GM18511 (cell line): ENCODE results near the gene C22orf23.
"Not testable (repeated sequence)": the region's sequence is repeated elsewhere in the genome, so short reads cannot be mapped to it uniquely, and the experiment has no call there.

Source experiments
- ATAC-seq: cut with Tn5 transposase; IDR thresholded peaks from one replicate; pipeline ENCODE4 v1.9.1; 2021; ENCODE audit warnings: mild to moderate bottlenecking, moderate library complexity; ENCODE audit not compliant: unreplicated experiment

Gene C22orf23

DNA sequence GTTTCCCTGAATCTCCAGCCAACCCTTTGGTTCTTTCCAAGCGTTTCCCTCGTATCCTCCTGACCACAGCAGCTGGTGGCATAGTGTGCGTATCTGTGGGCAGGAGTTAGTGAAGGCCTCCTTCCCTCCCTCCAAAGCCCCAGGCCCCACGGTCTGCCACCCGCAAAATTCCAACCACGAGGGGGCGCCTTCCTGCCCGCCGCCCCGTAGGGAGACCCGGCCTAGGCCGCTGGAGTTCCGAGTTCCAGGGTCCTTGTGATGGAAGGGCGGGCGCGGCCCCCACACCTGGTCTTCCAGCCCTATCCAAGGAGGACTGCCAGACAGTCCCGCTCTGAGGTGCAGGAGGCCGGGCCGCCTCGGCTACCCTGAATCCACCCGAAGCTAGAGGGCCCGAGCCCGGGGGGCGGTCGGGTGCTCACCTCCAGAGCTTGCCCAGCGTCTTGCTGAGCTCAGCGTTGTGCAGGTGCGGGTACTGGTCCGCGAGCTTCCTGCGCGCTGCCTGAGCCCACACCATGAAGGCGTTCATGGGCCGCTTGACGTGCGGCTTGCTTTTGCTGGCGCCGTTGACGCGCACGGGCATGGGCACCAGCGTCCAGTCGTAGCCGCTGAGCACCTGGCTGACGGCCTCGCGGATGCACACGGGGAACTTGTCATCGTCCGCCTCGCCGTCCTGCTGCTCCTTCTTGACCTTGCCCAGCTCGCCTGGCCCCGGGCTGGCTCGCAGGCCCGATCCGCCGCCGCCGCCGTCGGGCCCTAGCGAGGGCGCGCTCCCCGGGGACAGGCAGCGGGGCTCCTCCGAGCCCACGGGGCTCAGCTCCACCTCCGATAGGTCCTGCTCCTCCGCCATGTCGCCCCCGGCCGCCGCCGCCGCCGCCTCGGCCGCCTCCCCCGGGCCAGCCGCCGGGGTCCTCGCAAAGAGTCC lies 29.8 kb upstream of the C22orf23 start:
- no peak for ATAC-seq

GRCh38 chr22:37982151-37982785 lies 28.9 kb upstream of the C22orf23 start:
- no peak for ATAC-seq

DNA sequence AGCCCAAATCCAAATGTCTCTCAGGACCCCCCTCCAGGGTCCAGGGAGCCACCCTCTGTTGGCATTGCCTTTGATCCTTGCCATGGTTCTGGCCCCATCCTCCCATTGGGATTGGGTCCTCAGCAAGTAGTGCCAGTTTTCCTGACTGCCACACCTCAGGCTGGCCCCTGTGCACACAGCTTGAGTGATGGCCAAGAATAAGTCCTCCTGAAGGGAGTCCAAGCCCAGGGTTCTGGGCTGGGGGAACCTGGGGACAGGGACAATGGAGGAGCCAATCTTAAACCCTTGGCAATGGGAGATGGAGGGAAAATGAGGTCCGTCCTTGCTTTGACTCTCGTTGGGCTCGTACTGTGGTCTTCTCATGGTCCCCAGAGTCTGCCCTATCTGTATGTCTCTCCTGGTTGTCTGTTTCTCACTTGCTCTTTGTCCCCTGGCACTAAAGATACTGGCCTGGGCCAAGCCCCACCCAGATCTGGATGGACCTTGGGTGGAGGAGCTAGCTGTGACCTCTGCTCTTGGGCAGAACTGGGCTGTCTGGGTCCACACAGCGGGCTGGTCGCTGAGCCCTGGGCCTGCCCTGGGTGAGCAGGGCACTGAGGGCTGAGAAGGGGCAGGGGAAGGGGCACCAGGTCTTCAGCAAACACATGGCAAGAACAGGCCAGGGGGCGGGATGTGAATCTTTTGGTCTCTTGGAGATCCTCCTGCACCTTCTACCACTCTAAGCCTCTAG lies 28.0 kb upstream of the C22orf23 start:
- ATAC-seq, result no peak

DNA sequence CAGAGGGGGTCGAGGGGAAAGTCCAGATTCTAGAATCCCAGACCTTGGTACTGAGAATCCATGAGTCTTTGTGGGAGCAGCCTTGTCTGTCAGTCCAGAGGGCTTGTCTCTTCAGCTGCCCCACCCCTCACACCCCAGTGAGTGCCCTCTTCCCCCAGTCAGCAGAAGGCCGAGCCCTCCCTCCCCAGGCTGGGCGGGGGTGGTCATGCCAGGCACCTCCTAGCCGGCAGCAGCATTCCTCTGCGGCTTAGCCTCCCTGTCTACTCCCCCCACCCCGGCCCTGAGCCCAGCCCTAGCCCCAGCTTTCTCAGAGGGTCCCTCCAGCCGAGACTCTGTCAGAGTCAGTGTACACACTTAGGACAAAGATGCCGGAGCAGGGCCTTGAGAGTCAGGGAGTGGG lies 26.4 kb upstream of the C22orf23 start:
- ATAC-seq, result no peak

DNA sequence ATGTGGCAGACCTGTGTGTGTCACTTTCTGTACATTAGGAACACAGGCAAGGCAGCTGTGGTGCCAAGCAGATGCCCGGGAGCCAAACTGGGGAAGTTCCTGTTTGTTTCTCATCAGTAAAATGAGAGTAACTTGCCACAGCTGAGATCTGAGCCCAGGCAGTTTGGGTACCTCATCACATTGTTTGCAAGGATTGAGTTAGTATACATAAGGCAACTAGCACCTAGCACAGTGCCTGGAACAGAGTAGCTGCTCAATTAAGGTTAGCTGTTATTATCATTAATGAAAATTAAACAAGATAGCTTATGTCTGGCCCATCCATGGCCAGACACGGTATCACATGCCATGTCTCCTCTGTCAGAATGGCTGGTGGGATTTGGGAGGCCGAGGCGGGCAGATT lies 23.1 kb upstream of the C22orf23 start:
- no peak for ATAC-seq

- ATAC-seq, result not testable (repeated sequence)
Observed at GRCh38 chr22:37976022-37976421, 22.6 kb upstream of the C22orf23 start.

- no peak for ATAC-seq
Observed at GRCh38 chr22:37975153-37975552, 21.8 kb upstream of the C22orf23 start.

DNA sequence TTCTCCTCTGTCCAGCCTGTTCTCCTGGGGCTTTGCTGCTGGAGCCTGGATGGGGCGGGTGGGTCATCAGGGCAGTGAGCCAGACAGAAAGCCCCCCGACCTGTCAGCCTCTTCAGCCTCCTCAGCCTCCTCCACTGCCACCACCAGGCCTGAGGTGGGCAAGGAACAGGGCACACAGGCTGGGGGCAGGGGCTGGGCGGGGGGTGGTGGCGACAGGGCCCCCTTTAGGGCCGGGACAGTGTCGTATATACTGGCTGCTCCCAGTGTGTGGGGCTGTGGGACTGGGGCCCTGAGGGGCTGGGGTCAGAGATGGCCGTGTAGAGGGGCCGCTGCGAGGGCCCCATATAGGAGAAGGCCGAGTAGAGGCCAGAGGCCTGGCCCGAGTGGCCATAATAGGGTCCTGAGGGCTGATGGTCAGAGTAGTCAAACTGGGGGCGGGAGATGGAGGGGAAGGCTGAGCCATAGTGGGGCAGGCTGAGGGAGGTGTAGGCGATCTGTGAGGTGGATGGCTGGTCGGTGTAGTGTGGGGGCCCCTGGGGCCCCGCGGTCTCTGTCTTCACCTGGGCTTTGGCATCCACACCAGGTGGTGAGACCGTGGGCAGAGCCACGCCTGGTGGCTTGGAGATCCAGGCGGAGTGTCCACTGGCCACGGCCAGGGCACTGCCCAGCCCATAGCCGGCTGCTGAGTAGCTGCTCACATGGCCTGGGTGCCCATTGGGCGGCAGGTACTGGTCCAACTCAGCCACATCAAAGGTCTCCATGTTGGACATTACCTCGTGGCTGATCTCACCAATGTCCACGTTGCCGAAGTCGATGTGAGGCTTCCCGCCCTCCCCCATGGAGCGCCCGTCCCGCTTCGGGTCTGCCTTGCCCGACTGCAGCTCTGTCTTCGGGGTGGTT lies 20.1 kb upstream of the C22orf23 start:
- no peak for ATAC-seq

GRCh38 chr22:37972527-37972926 lies 19.1 kb upstream of the C22orf23 start:
- no peak for ATAC-seq

- ATAC-seq, result no peak
Observed at GRCh38 chr22:37971475-37972434, 18.4 kb upstream of the C22orf23 start.

DNA sequence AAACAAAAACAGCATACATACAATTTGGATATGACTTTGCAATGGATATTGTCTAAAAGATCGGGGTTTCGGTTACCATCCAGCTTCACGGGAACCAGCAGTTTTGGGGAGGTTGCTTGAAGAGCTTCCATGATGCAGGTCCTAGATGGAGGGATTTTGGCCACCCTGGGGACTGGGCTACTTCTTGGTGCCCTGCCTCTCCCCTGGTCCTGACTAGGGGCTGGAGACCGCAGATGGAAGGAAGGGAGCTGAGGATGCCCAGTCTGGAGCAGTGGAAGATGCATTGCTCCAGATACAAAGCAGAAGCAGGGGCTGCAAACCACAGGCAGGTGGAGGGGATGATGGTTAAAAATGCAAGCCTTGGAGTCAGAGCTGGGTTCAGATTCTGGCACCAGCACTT lies 17.5 kb upstream of the C22orf23 start:
- ATAC-seq, result no peak

- ATAC-seq, result no peak
Observed at GRCh38 chr22:37968452-37969251, 15.3 kb upstream of the C22orf23 start.

- no peak for ATAC-seq
Observed at GRCh38 chr22:37967637-37968451, 14.4 kb upstream of the C22orf23 start.

GRCh38 chr22:37967147-37967546 lies 13.7 kb upstream of the C22orf23 start:
- no peak for ATAC-seq

GRCh38 chr22:37965940-37966664 lies 12.7 kb upstream of the C22orf23 start:
- no peak for ATAC-seq

- no peak for ATAC-seq
Observed at GRCh38 chr22:37961062-37961461, 7.7 kb upstream of the C22orf23 start.

DNA sequence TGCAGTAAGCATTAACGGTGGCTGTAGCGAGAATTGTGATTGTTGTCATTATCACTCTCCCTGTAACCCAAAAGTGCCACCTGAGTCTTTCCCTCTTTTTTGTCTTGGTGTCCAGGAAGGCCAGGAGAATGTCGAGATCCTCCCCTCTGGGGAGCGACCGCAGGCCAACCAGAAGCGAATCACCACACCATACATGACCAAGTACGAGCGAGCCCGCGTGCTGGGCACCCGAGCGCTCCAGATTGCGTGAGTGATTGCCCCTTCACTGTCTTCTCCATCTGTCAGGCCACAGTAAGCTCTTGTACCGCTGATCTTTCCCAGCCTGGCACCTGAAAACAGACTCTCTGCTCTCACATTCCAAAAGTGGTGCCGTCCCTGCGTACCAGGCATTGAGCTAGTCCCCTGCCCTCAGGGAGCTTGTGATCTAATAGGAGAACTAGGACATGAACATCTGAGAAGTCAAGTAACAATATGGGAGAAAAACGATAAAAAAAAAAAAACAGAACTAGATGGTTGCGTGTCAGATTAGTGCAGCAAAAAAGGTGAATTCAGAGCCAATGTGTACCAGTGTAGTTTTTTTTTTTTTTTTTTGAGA lies 5.9 kb upstream of the C22orf23 start:
- ATAC-seq, result no peak
